Measurements from ENCODE around the gene LPP.

The LPP gene

DNA sequence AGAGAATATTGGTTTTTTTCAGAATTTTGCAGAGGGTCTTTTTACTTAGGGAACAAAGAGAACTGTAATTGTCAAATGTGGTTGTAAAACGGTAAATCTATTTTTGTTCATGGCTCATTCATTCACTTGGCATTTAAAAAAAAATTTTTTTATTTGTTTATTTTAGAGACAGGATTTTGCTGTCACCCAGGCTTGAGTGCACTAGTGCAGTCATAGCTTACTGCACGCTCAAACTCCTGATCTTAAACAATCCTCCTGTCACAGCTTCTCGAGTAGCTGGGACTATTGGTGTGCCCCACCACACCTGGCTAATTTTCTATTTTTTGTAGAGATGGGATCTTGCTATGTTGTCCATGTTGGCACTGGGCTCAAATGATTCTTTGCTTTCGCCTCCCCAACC is 301.8 kb downstream of the LPP start:
- DNase-seq: peak; percentile 20

- DNase-seq: no peak
These were observed 304.8 kb downstream of the LPP start for GRCh38 chr3:188458756-188459155.

DNA sequence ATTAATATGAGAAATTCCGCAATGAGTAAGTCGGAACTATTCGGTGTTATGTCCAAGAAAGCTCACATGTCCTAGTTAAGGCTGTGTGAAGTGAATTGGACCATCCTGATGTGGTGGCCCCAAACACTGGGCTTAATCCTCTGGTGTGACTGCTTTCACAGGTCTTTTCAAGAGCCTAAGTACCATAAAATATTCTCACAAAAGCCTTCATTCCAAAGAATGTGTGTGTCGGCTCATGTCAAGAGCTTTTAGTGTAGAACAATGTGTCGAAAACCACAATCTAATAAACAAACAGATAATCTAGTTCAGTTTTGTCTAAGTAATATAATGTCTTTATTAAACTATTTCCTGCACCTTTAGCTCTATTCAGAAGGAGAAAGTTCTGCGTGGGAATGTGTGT is 311.4 kb downstream of the LPP start:
- no peak for DNase-seq

- no peak for DNase-seq
These were observed 314.2 kb downstream of the LPP start for GRCh38 chr3:188468196-188468595.

DNA sequence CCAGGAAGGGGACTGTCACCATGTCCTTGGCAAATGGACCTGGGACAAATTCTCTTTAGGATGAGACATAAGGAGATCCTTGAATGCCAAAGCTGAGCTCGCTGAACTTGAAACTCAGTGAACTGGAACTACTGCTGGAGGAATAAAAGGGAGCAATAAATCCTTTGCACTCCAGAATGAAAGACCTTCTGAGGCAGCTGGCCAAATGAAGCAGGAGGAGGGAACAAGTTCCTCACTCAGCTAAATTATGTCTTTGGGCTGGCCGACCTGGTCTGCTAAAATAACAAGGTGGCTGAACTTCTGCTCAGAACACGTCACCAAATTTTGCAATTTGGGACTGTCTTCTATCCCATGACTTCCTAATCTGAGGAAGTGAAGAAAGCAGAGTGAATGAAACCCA is 314.7 kb downstream of the LPP start:
- DNase-seq: no peak

- peak; percentile 39 for DNase-seq
These were observed 315.4 kb downstream of the LPP start for GRCh38 chr3:188469228-188469885.

GRCh38 chr3:188470508-188471130 is 316.7 kb downstream of the LPP start:
- no peak for DNase-seq

GRCh38 chr3:188471723-188472122 is 317.8 kb downstream of the LPP start:
- DNase-seq: no peak

DNA sequence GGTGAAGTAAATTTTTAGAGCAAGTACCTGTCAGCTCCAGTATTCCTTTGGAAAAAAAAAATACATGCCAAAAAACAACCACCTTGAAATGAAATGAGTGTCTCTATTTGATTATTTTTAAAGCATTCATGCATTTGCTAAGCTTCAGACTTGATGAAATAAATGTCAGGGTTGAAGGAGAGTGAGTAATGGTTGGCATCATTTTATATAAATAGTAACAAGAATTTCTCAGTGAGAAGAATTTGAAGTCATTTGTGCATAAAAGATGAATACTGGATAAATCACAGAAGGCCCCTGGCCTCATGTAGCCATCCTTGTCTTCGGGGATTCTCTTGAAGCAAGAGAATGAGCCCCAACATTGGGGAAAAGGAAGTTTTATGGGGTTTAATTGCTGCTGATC is 318.4 kb downstream of the LPP start:
- peak; percentile 38 for DNase-seq

DNA sequence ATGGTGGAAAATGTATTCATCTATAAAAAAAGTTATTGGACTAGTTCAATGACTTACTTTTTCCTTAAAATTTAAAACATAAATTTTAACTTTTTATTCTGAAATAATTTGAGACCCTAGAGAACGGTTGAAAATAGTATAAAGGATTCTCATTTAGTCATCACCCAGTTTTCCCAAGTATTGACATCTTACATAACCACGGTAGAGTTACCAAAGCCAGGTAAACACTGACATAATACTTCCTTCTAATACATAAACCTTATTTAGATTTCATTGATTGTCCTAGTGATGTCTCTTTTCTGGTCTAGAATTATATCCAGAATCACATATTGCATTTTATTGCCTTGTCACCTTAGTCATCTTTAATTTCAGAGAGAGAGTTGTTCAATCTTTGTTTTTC is 319.1 kb downstream of the LPP start:
- no peak for DNase-seq

GRCh38 chr3:188473591-188474288 is 319.8 kb downstream of the LPP start:
- no peak for DNase-seq

DNA sequence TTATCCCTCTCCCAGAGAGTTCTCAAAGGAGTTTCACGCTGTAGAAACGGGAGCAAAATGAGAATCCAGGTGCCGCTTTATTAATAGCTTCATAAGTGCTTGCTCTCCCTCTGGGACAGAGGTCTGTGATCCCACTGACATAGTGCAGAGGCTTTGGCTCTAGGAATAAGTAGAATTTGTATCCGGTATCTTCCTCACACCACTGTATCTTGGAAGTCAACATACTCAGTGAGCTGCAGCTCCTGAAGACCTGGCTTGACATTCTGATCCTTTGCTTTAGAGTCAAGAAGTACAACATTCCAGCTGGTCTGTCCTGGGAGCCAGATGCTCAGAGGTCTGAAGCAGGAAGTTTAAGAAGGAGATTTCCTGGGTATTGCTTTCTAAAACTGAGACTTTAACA is 323.0 kb downstream of the LPP start:
- DNase-seq: no peak

DNA sequence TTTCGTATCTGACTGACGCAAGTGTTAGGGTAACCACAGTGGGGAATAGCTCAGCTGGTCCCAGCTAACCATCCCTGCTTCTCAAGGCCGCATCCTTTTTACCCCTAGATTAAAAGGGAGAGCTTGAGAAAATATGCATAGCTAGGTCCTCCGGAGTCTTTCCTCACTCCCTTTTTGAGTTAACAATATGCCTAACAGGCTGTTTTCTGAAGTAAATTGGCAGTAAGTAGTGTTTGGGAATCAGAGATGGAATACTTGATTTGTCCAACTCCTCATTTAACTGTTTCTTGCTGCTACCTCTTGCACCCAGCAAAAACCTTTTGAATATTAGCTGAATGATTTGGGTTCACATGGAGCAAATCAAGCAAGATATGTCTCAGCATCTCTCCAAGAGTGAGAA is 326.1 kb downstream of the LPP start:
- DNase-seq: no peak

DNA sequence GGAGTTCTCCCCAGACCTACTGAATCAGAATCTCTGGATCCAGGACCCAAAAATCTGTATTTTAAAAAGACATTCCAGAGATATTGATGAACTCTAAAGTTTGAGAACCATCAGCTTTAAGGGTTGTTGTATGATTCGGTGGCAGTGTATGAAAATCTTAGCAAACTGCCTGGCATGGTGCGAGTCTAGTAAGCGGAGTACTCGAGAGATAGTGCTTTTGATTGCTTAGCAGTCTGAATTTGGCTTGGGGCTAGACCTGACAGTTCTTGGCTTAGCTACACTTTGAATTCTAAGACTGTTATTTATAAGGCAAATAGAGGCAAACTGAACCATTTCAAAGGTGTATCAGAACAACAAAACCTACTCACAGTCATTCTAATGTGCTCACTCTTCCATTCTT is 329.0 kb downstream of the LPP start:
- no peak for DNase-seq

DNA sequence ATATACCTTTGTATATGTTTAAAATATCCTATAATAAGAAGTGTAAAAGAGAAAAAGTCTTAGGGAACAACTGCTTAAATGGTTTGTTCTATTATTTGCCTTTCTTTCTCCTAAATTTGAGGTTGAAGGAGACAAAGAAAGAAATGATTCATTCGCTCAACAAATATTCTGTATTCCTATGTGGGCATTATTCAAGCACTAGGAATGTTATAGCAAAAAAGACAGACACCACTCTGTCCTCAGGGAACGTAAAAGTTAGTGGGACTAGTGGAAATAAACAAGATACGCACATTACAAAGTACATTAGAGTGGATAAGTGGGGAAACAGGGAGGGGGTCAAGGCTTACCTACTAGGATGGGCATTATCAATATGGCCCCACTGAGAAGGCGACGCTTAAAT is 332.2 kb downstream of the LPP start:
- DNase-seq: peak; percentile 48

DNA sequence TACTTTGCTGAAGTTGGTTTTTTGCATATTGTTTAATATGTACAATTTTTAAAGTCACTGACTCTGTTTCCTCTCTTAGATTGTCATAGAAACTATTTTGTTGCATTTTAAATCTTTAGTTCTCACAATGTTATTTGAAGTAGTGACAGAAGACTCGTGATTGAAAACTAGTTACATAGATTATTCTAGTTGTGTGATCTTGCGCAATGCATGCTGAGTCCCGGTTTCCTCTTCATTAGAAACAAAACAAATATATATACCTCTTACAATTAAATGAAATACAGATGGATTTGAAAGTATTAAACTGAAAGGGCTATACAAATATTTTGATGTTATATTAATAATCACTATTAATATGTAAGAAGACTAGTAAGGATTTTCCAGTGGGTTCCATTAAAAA is 333.0 kb downstream of the LPP start:
- DNase-seq: no peak

DNA sequence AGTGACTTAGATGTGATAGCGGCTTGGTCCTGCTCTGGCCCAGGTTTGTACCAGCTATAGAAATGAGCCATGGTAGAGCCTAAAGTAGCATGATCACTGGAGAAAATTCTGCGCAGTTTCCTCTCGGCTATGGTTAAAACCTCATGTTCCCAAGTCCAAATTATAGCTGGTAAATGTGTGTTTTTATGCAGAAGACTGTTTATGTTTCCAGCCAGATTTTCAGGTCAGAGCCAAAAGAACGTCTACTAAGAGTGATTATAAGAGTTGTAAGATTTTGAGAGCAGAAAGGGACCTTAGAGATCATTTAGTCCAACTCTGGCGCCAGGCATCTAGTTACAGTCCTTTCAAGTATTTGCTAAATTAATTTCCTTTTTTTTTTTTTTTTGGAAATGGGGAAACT is 333.7 kb downstream of the LPP start:
- no peak for DNase-seq

DNA sequence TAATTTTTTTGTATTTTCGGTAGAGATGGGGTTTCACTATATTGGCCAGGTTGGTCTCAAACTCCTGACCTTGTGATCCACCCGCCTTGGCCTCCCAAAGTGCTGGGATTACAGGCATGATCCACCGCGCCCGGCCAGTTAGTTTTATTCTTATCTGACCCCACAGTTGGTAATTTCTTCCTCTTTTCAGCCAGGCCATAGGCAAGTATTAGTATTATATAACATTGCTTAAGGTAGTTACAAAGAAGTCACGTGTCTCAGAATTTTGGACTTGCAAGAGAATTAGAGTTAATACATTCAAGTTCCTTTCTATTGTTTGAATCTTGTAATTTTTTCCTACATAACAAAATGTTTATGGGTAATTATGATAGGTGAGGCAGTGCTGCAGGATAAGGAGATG is 334.8 kb downstream of the LPP start:
- DNase-seq: no peak

- peak; percentile 90 for DNase-seq
These were observed 335.9 kb downstream of the LPP start for GRCh38 chr3:188489639-188490405.

DNA sequence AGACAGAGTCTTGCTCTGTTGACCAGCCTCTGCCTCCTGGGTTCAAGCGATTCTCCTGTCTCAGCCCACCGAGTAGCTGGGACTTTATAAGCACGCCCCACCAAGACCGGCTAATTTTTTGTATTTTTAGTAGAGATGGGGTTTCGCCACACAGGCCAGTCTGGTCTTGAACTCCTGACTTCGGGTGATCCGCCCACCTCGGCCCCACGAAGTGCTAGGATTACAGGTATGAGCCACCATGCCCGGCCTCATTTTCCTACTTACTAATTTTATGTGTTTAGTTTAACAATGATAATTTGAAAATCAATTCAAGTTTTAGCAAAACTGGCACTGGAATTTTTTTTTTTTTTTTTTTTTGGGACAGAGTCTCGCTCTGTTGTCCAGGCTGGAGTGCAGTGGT is 336.5 kb downstream of the LPP start:
- DNase-seq: no peak

GRCh38 chr3:188491276-188491687 is 337.3 kb downstream of the LPP start:
- DNase-seq: peak; percentile 91

- no peak for DNase-seq
These were observed 342.4 kb downstream of the LPP start for GRCh38 chr3:188496390-188496789.

DNA sequence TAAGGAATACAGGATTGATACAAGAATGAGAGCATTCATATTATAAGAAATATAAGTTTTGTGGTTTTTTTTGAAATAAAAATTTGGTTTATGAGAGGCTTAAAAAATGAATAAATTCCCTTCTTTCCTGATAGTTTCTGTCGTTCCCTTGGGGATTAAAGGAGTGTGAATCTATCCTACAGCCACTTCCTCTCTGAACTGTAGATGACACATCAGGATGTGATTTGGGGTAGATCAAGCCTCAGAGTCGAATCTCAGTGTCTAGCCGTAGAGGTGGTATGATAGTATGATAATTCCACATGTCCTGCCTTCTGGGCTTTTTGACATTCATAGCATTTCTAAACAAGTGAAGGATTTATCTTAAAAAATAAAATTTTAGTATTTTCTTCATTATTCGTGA is 343.1 kb downstream of the LPP start:
- DNase-seq: peak; percentile 43

GRCh38 chr3:188503647-188504046 is 349.7 kb downstream of the LPP start:
- no peak for DNase-seq

Data from HCEC 1CT (cell line).